Mucosa of rectum (tissue), 2 donors: ENCODE data around the gene FERMT1.
"Not testable (repeated sequence)": the region's sequence is repeated elsewhere in the genome, so short reads cannot be mapped to it uniquely, and the experiment has no call there.

ENCODE experiments used
- H3K27ac ChIP-seq, 2 donors: one replicate each; pipeline ENCODE4 v1.7.0; 2013; ENCODE audit warnings: inconsistent platforms in 2 of 2, low read depth in 2 of 2, low read length in 2 of 2
- H3K27me3 ChIP-seq, 2 donors: one replicate each; pipeline ENCODE4 v1.7.0; 2013; ENCODE audit warnings: low read length in 2 of 2; ENCODE audit not compliant: control insufficient read depth in 2 of 2, insufficient read depth in 2 of 2
- H3K36me3 ChIP-seq, 2 donors: one replicate each; pipeline ENCODE4 v1.7.0; 2013; ENCODE audit warnings: low read length in 2 of 2; ENCODE audit not compliant: control insufficient read depth in 2 of 2, insufficient read depth in 2 of 2
- H3K4me1 ChIP-seq, 2 donors: one replicate each; pipeline ENCODE4 v1.7.0; 2013; ENCODE audit warnings: low read length in 2 of 2, mild to moderate bottlenecking in 1 of 2; ENCODE audit not compliant: control insufficient read depth in 2 of 2, insufficient read depth in 2 of 2
- H3K4me3 ChIP-seq, 2 donors: one replicate each; pipeline ENCODE4 v1.7.0; 2013; ENCODE audit warnings: low read length in 2 of 2
- H3K9ac ChIP-seq, 2 donors: one replicate each; pipeline ENCODE4 v1.7.0; 2013; ENCODE audit warnings: low read length in 2 of 2, low read depth in 1 of 2, mild to moderate bottlenecking in 1 of 2
- H3K9me3 ChIP-seq, 2 donors: one replicate each; pipeline ENCODE4 v1.7.0; 2013; ENCODE audit warnings: low read length in 2 of 2; ENCODE audit not compliant: control insufficient read depth in 2 of 2
- donor health status: healthy.
- donor health status: Normal muscosa, but diverticular disease.

Gene FERMT1

DNA sequence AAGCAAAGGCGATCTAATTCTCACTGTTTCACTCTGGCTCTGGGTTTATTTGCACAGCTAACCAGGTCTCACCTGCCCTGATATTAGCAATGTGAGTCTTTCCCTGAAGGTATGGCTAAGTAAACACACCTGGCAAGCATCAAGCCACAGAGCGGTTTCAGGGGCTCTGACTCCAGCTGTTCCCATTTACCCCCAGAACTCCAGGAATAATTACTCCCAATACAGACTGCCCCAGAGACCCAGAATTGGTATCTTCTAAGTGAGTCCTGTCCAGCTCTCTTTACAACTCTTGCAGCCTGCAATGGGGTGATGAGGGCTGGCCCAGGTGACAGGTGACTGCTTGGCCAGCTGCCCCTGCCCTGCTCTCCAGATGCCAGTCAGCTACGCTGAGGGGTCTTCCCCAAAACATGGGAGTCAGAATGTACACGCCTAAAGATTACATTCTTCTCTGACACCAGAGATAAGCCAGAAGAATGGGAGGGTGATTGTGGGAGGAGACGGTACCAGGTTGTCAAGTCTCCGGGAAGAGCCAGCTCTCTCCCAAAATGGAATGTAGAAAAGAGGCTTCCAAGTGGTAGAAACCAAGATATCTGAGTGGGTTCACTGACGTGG lies 64.0 kb downstream of the FERMT1 start:
- Histone ChIP-seq H3K4me3 (no peak overlapping the region), H3K9me3 (no peaks in the 10 kb centered on the region), H3K27ac (no peak overlapping the region), H3K9ac (no peak overlapping the region), H3K4me1 (no peaks in the 10 kb centered on the region), H3K36me3 (no peaks in the 10 kb centered on the region), H3K27me3 (peaks cover 0 to 2% of the 10 kb centered on the region in 2 donors)

DNA sequence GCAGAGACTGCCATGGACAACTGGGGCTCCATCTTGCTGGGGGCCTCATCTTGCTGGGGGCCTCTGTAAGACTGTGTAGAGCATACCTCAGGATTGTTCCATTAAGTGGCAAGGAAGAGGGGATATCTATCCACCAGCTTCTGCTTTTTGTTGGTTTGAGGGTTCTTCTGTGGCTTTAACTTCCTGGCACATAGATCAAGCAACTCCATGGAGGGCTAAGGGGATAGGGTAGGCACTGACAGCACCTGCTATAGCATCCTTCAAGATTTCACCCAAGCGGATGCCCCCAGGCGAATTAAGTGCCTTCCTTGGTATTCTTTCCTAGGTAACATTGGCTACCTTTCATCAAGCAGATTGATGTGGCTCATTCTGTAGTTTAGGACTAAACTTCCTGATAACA lies 65.1 kb downstream of the FERMT1 start:
- Histone ChIP-seq H3K9me3 (no peaks in the 10 kb centered on the region), H3K27me3 (peaks cover 4 to 12% of the 10 kb centered on the region in 2 donors), H3K36me3 (no peaks in the 10 kb centered on the region), H3K4me1 (no peaks in the 10 kb centered on the region), H3K9ac (no peak overlapping the region), H3K4me3 (no peak overlapping the region), H3K27ac (no peak overlapping the region)

DNA sequence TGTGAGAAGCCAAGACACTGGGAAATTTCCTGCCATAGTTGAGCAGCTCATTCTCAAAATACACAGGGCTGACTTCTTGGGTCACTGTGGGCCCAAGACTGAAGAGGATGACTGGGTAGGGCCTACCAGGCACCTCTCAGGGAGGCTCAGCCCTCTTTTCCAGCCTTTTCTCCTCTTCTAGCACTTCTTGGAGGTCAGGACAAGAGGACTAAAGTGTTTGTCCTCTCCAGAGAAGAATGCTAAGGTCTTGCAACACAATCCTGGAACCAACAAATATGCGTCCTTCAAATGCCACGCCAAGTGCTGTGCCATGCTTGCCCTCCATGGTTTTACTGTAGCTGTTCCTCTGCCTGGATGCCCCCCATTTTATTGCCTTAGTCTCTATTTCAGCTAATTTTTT lies 65.7 kb downstream of the FERMT1 start:
- Histone ChIP-seq H3K9ac (no peak overlapping the region), H3K27ac (no peak overlapping the region), H3K36me3 (no peaks in the 10 kb centered on the region), H3K4me1 (no peaks in the 10 kb centered on the region), H3K4me3 (no peak overlapping the region), H3K9me3 (no peaks in the 10 kb centered on the region), H3K27me3 (peaks cover 7 to 13% of the 10 kb centered on the region in 2 donors)

DNA sequence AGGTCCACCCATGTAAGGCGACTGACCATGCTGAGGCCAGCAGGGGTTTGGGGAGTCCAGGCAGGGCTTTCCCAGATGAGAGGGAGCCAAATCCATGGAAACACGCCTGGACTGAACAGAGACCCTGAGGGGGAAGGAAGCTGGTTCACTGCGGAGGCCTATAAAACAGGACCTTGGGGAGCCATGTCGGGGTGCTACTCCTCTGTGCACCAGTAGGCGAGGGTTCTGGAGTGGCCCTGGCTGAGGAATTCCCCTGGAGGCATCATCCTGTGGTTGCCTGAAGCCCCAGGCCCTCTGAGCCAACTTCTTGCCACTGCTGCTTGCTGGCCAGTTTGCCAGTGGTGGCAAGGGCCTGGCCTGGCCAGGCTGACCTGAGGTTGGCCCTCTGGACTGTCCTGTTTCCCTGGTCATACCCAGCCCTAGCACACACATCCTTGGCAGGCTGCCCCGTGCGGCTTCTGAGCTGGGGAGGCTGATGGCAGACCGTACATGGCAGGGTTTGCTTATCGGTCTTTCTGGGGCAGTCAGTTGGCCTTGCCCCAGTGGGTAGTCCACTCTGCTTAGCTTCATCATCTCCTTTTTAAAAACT lies 66.8 kb downstream of the FERMT1 start:
- H3K27ac ChIP-seq, result no peak overlapping the region
- no peaks in the 10 kb centered on the region for H3K9me3 ChIP-seq
- H3K27me3 ChIP-seq, result peaks cover 7 to 17% of the 10 kb centered on the region in 2 donors
- no peak overlapping the region for H3K4me3 ChIP-seq
- H3K4me1 ChIP-seq, result peaks cover 0 to 3% of the 10 kb centered on the region in 2 donors
- H3K9ac ChIP-seq, result no peak overlapping the region
- H3K36me3 ChIP-seq, result no peaks in the 10 kb centered on the region

DNA sequence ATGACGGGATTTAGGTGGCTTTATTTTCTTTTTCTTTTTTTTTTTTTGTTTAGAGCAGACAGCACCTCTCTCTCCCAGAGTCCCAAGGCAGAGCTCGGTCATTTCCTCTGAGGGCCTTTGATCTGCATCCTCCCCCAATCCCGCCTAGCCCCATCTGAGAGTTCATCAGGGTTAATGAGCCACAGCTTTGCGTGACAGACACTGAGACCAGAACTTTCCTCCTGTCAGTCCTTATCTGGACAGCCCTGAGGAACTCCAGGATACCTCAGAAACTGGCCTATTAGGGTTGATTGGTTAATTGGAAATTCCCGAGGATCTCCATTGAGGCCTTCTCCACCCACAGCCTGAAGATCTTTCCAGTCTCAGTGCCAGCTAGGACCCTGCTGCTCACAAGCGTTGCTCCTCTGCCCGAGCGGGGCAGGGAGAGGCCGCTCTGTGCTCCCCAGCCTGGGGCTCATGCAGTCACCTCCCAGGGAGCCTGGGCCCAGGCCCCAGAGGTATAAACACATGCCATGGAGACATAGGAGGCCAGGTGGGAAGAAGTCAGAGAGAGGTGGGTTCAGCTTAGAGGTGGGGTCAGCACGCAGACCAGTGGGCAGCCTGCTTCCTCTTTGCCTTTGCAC lies 67.6 kb downstream of the FERMT1 start:
- no peaks in the 10 kb centered on the region for H3K9me3 ChIP-seq
- H3K27me3 ChIP-seq, result peaks cover 7 to 19% of the 10 kb centered on the region in 2 donors
- H3K4me3 ChIP-seq, result no peak overlapping the region
- H3K36me3 ChIP-seq, result no peaks in the 10 kb centered on the region
- H3K9ac ChIP-seq, result no peak overlapping the region
- no peak overlapping the region for H3K27ac ChIP-seq
- H3K4me1 ChIP-seq, result peaks cover 0 to 3% of the 10 kb centered on the region in 2 donors

DNA sequence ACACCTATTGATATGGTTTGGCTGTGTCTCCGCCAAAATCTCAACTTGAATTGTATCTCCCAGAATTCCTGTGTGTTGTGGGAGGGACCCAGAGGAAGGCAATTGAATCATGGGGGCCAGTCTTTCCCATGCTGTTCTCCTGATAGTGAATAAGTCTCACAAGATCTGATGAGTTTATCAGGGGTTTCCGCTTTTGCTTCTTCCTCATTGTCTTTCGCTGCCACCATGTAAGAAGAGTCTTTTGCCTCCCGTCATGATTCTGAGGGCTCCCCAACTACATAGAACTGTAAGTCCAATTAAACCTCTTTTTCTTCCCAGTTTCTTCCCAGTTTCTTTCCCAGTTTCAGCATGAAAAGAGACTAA lies 68.2 kb downstream of the FERMT1 start:
- H3K9ac ChIP-seq, H3K4me3 ChIP-seq, H3K9me3 ChIP-seq, H3K36me3 ChIP-seq, H3K4me1 ChIP-seq, H3K27ac ChIP-seq: not testable (repeated sequence)
- peaks cover 7 to 19% of the 10 kb centered on the region in 2 donors for H3K27me3 ChIP-seq

DNA sequence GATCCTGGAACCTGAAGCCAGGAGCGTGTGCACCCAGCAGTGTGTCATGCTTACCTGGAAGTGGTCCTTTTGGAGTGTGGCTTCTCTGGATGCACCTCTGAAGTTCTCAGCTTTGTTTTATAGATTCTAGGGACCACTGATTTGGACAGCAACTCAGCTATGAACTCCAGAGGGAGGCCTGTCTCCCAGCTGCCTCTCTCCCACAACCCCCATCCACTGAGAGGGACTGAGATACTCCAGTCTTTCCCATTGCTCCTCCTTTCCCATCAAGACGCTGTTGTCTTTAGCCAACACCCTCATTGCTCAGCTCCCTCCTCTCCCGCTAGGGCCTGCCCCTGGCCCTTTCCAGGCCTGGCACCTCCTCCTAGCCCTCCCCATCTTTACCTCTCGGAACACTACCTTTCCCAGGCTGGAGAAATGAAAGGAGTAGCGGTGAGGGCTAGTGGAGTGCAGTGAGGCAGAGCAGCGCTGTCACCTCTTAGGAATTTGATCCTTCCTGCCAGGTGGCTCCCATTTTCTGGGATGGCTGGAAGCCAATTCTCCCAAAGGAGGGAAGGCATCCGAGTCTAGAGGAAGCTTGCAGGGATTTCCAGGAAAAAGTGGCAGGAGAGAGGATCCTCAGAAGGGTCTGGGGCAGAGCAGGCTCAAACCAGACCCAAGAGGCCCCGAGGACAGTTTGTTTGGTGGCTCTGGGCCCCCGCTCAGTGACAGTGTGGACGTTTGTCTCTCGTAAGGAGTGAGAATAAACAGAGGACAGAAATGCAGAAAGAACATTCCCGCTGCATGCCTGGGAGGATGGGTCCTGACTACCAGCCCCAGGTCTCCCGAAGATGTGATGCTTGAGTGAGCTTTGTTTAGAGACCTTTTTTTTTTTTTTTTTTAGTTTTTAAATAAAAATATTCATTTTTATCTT lies 68.8 kb downstream of the FERMT1 start, which contains the start of gene LRRN4:
Gene LRRN4, minus strand, starts transcription at position 285 of the 913 bp plus-strand sequence. CDS start 1,261 bp downstream, outside the sequence.
- H3K27me3 ChIP-seq, result peaks cover 7 to 19% of the 10 kb centered on the region in 2 donors

DNA sequence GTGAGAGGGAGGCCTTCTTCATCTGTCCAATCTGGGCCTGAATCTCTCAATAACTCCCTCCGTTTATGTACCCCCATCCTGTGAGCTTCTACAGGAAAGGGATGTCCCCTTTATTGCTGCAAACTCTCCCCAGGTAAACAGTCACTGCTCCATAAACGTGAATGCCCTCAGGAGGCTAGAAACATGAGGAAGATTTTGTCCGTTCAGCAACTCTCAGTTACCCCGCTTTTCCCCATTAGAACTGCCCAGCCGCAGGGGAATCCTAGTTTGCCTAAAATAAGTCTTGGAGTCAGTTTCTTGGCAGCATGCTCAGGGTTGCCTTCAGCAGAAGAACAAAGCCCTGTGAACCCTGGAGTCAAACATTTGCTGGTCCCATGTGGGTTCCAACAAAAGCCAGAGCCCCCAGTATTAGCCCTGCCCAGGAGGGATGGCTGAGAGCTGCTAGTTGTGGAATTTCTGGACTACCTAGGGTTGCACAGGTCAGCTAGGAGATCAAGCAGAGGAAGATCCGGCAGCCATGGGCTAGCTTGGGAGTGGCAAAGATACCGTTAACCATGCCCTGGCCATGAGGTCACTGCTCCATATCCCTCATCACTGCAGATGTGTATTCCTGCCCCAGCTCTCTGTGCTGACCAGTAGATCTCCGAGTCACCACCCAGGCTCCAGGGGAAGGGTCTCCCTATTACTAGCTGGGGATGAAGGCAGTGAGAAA lies 69.6 kb downstream of the FERMT1 start:
- no peaks in the 10 kb centered on the region for H3K9me3 ChIP-seq
- no peaks in the 10 kb centered on the region for H3K36me3 ChIP-seq
- H3K9ac ChIP-seq, result no peak overlapping the region
- H3K27me3 ChIP-seq, result peaks cover 7 to 19% of the 10 kb centered on the region in 2 donors
- no peak overlapping the region for H3K27ac ChIP-seq
- H3K4me3 ChIP-seq, result no peak overlapping the region
- peaks cover 0 to 3% of the 10 kb centered on the region in 2 donors for H3K4me1 ChIP-seq

More for the DNA sequence above, 68.8 kb downstream of the FERMT1 start, which contains the start of gene LRRN4:
- H3K27ac ChIP-seq, result no peak within 1 kb of the TSS
- no peak within 1 kb of the TSS for H3K9ac ChIP-seq
- H3K4me1 ChIP-seq, result peaks cover 0 to 3% of the 10 kb centered on the region in 2 donors
- no peaks in the 10 kb centered on the region for H3K36me3 ChIP-seq
- H3K4me3 ChIP-seq, result no peak within 1 kb of the TSS
- H3K9me3 ChIP-seq, result no peaks in the 10 kb centered on the region

DNA sequence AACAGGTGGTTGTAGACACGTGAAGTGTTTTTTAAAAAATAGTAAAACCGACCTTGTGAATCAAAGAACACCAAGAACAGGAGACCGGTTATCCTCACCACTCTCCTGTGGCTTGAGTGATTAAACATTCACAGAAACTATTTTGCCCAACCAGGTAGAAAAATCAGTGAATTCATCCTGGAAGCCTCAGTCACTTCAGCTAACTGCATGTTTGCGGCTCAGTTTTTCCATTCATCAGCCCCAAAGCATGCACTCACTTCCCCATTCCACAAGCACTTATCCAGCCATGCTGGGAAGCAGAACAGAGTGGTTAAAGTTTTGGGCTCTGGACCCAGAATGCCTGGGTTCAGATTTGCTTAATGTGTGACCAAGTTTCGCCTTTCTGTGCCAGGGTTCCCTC lies 71.3 kb downstream of the FERMT1 start:
- Histone ChIP-seq H3K4me1 (peaks cover 0 to 3% of the 10 kb centered on the region in 2 donors), H3K27me3 (peaks cover 7 to 19% of the 10 kb centered on the region in 2 donors), H3K4me3 (no peak overlapping the region), H3K36me3 (no peaks in the 10 kb centered on the region), H3K9me3 (no peaks in the 10 kb centered on the region), H3K27ac (no peak overlapping the region), H3K9ac (no peak overlapping the region)
